HG03066 (cell line): ENCODE data around the gene TNFSF11.

ENCODE experiments used
- ATAC-seq: cut with Tn5 transposase; IDR thresholded peaks from one replicate; pipeline ENCODE4 v1.9.1; 2021; ENCODE audit warnings: low read depth; ENCODE audit not compliant: unreplicated experiment

The TNFSF11 gene

GRCh38 chr13:42574011-42574410 is at the start of gene TNFSF11:
TSS of gene TNFSF11 (plus strand) at chr13:42574152. CDS start at chr13:42574304, 152 bp downstream.
- ATAC-seq = peak; percentile 30

GRCh38 chr13:42524487-42525034 is 49.4 kb upstream of the TNFSF11 start:
- peak; percentile 65 for ATAC-seq

DNA sequence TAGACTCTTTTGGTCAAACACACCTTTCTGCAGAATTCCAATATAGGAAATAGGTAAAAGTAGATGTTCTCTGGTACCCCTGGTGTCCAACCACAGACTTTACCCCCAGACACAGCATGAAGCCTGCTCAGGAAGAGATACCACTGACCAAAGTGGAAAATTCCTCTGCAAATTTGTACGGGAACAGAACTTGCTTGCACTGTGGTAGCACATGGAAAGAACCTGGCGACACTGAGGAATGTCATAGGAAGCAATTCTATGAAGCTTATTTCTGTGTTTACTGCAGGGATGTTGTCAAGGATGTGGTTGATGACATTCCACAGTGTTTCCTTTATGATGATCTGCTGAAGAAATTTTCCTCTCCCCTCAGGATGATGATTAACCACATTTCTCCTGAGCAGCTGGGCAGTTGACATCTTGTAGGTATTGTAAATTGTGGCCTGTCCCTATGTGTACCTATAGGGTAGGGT is 48.9 kb upstream of the TNFSF11 start:
- ATAC-seq = no peak

DNA sequence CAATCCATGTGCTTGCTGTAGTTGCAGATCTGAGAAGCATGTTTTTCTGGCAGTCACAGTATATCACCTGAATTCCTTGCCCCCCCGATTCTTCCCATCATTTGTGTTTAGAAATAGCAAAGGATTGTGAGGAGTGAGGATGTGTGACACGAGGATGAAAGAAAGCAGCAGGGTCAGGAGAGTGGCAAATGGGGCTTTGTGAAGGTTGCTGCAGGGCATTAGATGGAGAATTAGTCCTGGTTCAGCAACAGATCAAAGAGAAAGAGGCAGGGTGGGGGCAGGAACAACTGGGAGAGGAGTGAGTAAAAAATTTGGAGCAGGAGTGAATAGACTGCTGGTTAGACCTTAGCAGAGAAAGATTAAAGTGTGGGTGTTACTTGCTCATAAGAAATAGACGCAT is 47.7 kb upstream of the TNFSF11 start:
- no peak for ATAC-seq

DNA sequence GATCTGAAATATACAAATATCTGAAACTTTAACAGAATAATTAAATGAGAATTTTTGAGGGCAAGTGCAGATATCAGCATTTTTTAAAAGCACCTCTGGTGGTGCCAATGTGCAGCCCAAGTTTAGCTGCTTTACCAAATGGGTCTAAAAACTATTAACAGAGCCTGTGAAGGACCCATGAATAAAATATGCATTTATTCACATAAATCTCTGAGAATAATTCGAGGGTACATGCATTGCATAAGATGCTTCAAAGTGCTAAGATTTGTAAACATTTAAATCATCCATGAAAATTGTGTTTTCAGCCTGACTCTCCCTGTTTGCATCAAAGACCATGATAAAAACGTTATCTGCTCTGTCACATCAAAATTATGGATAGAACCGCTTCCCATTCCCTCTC is 47.1 kb upstream of the TNFSF11 start:
- ATAC-seq = no peak

- ATAC-seq = peak; percentile 72
Measured at GRCh38 chr13:42532561-42533335, 41.2 kb upstream of the TNFSF11 start.

GRCh38 chr13:42533336-42533591 is 40.7 kb upstream of the TNFSF11 start:
- ATAC-seq = no peak

GRCh38 chr13:42534785-42535184 is 39.2 kb upstream of the TNFSF11 start:
- ATAC-seq = no peak

DNA sequence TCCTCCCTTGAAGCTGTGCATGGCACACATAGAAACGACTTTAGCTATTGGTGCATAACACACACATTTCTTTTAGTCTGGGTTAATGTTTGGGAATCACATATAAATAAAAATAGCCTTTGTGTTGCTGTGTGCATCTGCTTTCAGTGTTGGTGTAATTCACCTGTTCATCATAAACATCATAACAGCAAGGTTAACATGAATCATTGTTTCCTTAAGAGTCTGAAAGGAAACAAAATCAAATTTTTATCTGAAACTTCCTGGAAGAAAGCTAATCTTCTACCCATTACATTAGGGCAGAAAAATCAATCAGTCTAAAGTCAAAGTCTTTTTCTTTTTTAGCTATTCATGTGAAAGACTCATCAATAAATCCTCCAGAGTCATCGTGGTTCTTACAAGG is 35.0 kb upstream of the TNFSF11 start:
- no peak for ATAC-seq

GRCh38 chr13:42539670-42540069 is 34.3 kb upstream of the TNFSF11 start:
- ATAC-seq = no peak

DNA sequence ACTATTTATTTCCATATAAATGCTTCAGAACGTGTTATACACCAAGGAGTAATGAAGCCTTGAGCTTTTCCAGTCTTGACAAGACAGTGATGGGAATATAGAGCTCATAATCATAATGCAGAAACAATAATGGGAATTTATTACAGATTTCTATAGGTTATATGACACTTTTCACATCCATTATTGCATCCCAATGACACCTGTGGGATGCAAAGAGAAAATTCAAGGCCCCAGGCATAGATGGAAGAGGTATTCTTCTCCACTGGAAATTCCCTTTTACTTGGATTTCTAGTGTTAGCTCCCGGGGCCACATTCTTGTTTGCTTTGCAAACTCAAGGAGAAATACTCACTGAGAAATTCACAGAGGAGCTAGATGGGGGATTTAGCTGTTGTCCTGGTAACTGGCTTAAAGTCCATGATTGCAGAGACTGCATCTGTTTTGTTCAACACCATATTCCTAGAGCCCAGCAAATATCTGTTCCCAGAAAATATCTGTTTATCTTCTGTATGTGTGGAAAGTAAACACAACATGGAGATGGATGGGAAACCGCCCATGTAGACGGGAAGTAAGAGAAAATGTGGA is 30.6 kb upstream of the TNFSF11 start:
- ATAC-seq = no peak

DNA sequence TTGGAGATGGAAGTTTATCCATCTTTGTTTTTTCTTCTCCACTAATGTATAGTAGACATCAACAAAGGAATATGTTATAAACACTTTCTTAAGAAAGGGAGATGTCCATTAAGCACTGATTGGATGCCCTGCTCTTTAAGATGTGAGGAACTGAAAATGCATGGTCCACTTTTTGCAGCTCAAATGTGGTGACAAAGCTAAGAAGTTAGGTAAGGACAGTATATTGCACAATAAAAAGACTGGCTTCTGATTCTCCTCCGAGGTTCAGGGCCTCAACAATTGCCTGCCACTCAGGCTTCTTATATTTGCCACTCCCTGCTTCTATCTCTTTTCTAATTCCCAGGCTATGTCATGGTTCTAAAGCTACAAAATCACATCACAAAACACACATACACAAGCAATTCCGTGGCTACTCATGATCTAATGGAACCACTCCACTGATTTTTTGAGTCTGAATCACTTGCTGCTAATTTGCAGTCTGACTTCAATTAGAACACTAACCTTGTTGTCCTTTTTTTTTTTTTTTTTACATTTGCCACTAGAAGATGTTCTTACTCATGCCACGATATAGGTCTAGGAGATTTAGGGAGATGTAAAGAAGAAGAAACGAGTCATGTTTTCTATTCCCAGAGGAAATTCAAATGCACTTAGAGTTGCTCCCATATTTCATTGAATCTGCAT is 29.6 kb upstream of the TNFSF11 start:
- no peak for ATAC-seq

DNA sequence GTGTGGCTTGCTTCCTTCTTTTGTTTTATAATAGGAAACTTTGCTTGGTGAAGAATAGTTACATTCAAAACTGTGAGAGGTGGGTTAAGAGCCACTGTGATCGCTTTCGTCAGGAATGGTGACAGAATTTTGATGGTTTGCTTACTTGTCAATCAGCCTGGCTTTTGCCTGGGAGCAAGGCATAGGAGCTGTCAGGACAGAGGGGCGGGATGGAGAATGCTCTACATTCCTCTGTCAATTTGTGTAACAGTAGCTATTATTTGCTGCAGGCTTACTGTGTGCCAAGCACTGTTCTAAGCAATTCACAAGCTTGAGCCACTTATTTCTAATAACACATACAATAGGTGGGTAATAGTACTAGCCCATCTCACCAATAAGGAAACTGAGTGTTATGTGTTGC is 28.1 kb upstream of the TNFSF11 start:
- ATAC-seq = no peak

GRCh38 chr13:42547612-42548011 is 26.3 kb upstream of the TNFSF11 start:
- no peak for ATAC-seq

GRCh38 chr13:42548731-42549551 is 25.0 kb upstream of the TNFSF11 start:
- ATAC-seq = peak; percentile 95

- no peak for ATAC-seq
Measured at GRCh38 chr13:42549552-42549936, 24.4 kb upstream of the TNFSF11 start.

DNA sequence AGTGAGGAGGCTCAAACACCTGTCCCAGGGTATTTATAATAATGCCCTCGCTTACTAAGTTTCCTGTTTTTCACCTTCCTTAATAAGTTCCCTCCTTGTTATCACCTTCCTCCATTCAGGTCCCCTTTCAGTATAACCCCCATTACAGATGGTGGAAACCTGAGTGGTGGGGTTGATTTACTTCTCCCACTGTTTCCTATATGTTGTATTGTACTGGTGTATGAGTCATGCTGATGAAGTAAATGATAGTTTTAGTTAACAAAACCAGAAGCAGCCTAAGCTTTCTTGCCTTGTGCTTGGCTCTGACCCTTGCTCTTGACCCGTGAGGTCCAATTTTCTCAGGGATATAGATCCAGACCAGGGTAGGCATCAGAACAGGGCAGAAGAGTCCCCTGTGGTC is 22.3 kb upstream of the TNFSF11 start:
- no peak for ATAC-seq

DNA sequence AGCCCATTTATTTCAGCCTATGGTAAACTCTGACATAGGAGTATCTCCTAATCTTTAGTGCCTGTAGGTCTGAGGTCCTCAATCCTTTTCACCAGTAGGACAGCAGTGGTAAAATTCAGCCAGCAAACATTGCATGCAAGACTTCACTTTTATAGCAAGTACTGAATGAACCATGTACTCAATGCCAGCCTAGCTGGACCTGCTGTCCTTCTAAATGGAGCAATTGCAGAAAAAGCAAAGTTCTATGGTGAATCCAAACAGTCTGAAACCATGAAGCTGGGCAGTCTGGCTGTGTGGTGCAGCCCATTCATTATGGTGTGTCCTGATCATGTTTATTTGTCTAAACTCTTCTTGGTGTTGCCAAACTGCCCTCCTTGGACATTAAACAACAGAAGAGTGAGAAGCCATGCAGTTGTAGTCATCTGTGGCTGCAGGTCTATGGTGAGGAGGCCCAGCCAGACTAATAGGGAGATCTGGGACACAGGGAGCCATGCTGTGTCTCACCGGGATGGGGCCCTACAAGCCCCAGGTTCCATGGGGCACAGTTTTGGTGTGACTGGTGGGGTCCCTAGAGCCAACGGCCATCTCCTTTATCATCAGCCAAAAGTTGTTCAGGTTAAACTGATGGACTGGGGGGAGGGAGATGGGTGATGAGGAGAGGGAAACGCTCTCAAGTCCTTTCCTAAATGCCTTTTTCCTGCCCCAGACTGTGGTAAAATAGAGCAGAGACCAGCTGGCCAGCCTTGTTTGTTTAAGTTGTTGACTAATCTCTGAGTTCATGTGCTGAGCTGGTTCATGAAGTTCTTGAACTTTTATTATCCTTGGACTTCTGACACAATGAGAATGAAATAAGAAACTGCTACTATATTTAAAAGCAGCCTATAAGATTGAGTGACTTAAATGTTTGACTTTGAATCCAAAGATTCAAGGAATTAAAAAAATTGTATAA is 20.6 kb upstream of the TNFSF11 start:
- no peak for ATAC-seq

DNA sequence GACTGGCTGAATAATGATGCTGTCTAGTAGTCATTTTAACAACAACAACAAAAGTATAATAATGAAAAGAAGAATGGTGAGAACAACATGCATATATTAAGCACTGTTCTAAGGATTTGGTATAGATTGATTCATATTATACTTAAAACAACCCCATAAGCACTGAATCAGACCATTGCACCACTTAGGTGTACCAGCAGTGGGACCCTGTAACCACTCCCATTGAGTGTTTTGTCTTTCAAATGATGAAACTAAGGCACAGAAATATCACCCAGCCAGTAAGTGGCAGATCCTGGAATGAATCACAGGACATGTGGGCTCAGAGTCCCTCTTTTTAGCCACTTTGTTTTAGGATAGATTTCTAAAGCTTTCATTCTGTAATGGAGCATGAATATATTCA is 14.9 kb upstream of the TNFSF11 start:
- ATAC-seq = no peak
